ENCODE measurements around the gene CLIP2.

DNA sequence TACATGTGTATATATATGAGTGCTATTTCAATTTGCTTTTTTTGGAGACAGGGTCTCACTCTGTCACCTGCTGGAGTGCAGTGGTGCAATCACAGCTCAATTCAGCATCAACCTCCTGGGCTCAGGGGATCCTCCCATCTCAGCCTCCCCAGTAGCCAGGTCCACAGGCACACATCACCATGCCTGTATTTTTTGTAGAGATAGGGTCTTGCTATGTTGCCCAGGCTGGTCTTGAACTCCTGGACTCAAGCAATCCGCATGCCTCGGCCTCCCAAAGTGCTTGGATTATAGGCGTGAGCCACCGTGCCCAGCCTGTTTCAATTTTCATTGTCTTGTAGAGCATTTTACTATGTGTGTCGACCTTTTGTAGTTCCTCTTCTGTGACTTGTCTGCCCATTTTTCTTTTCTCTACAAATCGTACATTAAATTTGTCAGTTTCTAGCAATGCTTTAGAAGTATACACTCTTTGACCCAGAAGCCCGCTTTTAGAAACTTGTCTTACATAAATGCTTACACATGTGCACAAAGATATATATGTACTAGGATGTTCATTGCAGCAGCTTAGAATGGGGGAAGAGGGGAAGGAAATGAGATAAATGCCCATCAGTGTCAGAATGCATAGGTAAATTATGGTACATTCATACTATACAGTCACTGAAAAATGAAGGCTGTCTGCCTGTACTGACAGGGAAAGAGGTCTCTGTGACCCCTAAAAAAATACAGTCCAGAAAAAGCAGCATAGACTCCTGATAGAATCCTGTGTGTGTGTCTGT, 22.8 kb upstream of the CLIP2 start:
- TF ChIP-seq TAF1 (IDR thresholded peaks at IDR 0.05; ENCODE audit: borderline replicate concordance, low read depth, low read length) = no peak
- TF ChIP-seq POLR2A (IDR thresholded peaks at IDR 0.05; ENCODE audit: low read depth, low read length) = no peak
- TF ChIP-seq POLR2AphosphoS5 (IDR thresholded peaks at IDR 0.05; ENCODE audit: low read depth, low read length) = no peak

Data from GM12892 (cell line).